Peyer's patch (tissue), 4 donors: ENCODE data around the gene JPH4. TPM values are rescaled to one million over a fixed set of nuclear protein-coding genes. Genes with fewer than 3 reads are reported as not detected.

ENCODE experiments used
- DNase-seq, 3 donors: peaks; one replicate each; pipeline ENCODE4 v3.0.0-alpha.2; 2017 to 2019
- H3K27ac ChIP-seq, 4 donors: fragments of 200-600 bp; sonication (generic); one replicate each; pipeline ENCODE4 v1.5.1; 2016 to 2019
- H3K27me3 ChIP-seq, 2 donors: fragments of 200-600 bp; sonication (generic); one replicate each; pipeline ENCODE4 v1.5.1; 2019
- H3K36me3 ChIP-seq, 3 donors: fragments of 200-600 bp; sonication (generic); one replicate each; pipeline ENCODE4 v1.5.1; 2016 to 2019
- H3K4me1 ChIP-seq, 4 donors: fragments of 200-600 bp; sonication (generic); one replicate each; pipeline ENCODE4 v1.5.1; 2016 to 2019
- H3K4me3 ChIP-seq, 4 donors: fragments of 200-600 bp; sonication (generic); 1 replicate in 3 of 4; 2 replicates in 1 of 4; pipeline ENCODE4 v1.5.1; 2016 to 2019; ENCODE audit warnings: mild to moderate bottlenecking in 1 of 4
- H3K9me3 ChIP-seq, 4 donors: fragments of 200-600 bp; sonication (generic); one replicate each; pipeline ENCODE4 v1.5.1; 2016 to 2019; ENCODE audit warnings: mild to moderate bottlenecking in 1 of 4
- POLR2A ChIP-seq, 2 donors: fragments of 450-650 bp; IDR thresholded peaks; one replicate each; pipeline ENCODE4 v1.5.1; 2017; ENCODE audit warnings: antibody characterized with exemption in 2 of 2, mild to moderate bottlenecking in 2 of 2, moderate library complexity in 2 of 2
- total RNA-seq, 4 donors: library from RNA; depleted of rRNA; stranded (reverse); fragments of >200 nt; gene quantifications; one replicate each; pipeline ENCODE4 v1.1.0, GENCODE V29; 2016
- TF ChIP-seq, protein P1 (sequence below), 6 experiments: fragments of 450-650 bp in 4 of 6; fragments of 200-600 bp in 2 of 6; sonication (generic) in 1 of 6; IDR thresholded peaks; one replicate each; pipeline ENCODE4 v1.5.1; 2017 to 2019; ENCODE audit warnings: antibody characterized with exemption in 6 of 6, mild to moderate bottlenecking in 3 of 6, moderate library complexity in 1 of 6

The JPH4 gene
- total RNA-seq, 4 donors from 2014 or later, result 0.85 to 8.3 (median 1.5) TPM; not detected in 1

GRCh38 chr14:23604675-23605170 lies 26.1 kb upstream of the JPH4 start:
- H3K27me3 ChIP-seq, result no peaks in the 10 kb centered on the region
- TF ChIP-seq POLR2A (IDR thresholded peaks at IDR 0.05), result no peak
- TF ChIP-seq, protein P1, sequence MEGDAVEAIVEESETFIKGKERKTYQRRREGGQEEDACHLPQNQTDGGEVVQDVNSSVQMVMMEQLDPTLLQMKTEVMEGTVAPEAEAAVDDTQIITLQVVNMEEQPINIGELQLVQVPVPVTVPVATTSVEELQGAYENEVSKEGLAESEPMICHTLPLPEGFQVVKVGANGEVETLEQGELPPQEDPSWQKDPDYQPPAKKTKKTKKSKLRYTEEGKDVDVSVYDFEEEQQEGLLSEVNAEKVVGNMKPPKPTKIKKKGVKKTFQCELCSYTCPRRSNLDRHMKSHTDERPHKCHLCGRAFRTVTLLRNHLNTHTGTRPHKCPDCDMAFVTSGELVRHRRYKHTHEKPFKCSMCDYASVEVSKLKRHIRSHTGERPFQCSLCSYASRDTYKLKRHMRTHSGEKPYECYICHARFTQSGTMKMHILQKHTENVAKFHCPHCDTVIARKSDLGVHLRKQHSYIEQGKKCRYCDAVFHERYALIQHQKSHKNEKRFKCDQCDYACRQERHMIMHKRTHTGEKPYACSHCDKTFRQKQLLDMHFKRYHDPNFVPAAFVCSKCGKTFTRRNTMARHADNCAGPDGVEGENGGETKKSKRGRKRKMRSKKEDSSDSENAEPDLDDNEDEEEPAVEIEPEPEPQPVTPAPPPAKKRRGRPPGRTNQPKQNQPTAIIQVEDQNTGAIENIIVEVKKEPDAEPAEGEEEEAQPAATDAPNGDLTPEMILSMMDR (IDR thresholded peaks at IDR 0.05), result no peak
- H3K27ac ChIP-seq, result no peak overlapping the region
- H3K4me1 ChIP-seq, result peaks cover 0 to 3% (median under 1%) of the 10 kb centered on the region in 4 donors
- H3K9me3 ChIP-seq, result no peaks in the 10 kb centered on the region
- H3K4me3 ChIP-seq, result no peak overlapping the region
- H3K36me3 ChIP-seq, result no peaks in the 10 kb centered on the region
- no peak for DNase-seq

GRCh38 chr14:23604148-23604547 lies 25.6 kb upstream of the JPH4 start:
- no peak overlapping the region for H3K27ac ChIP-seq
- H3K36me3 ChIP-seq, result no peaks in the 10 kb centered on the region
- TF ChIP-seq POLR2A (IDR thresholded peaks at IDR 0.05), result no peak
- TF ChIP-seq, protein P1 (IDR thresholded peaks at IDR 0.05), result no peak
- H3K4me1 ChIP-seq, result no peaks in the 10 kb centered on the region
- H3K27me3 ChIP-seq, result no peaks in the 10 kb centered on the region
- H3K4me3 ChIP-seq, result no peak overlapping the region
- H3K9me3 ChIP-seq, result no peaks in the 10 kb centered on the region
- DNase-seq, result no peak

DNA sequence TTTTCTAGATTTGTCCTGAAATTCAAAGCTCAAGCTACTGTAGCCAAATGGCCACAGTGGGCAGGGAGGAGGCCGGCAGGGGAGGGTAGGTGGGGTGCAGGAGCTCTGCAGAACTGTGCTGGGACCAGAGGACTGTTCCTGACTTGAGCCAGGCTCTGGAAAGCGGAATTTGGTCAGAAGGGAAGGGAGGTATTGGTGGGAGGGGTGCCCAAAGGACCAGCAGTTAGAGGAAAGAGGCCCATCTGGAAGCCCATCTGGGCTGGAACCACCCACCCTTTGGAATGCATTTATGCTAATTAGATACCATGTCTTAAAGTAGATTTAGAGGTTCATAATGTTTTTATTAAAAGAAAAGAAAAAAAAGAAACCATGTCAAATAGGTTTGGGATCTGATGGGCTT lies 24.5 kb upstream of the JPH4 start:
- Histone ChIP-seq H3K27me3 (no peaks in the 10 kb centered on the region), H3K9me3 (no peaks in the 10 kb centered on the region), H3K4me3 (no peak overlapping the region), H3K36me3 (no peaks in the 10 kb centered on the region), H3K4me1 (no peaks in the 10 kb centered on the region), H3K27ac (no peak overlapping the region)
- DNase-seq, result no peak
- TF ChIP-seq POLR2A (IDR thresholded peaks at IDR 0.05), result no peak
- TF ChIP-seq, protein P1 (IDR thresholded peaks at IDR 0.05), result no peak

GRCh38 chr14:23602181-23603095 lies 23.8 kb upstream of the JPH4 start:
- H3K27me3 ChIP-seq, result no peaks in the 10 kb centered on the region
- no peak overlapping the region for H3K4me3 ChIP-seq
- TF ChIP-seq POLR2A (IDR thresholded peaks at IDR 0.05), result no peak
- TF ChIP-seq, protein P1 (IDR thresholded peaks at IDR 0.05), result no peak
- DNase-seq, result no peak
- H3K36me3 ChIP-seq, result no peaks in the 10 kb centered on the region
- H3K27ac ChIP-seq, result no peak overlapping the region
- no peaks in the 10 kb centered on the region for H3K4me1 ChIP-seq
- no peaks in the 10 kb centered on the region for H3K9me3 ChIP-seq

DNA sequence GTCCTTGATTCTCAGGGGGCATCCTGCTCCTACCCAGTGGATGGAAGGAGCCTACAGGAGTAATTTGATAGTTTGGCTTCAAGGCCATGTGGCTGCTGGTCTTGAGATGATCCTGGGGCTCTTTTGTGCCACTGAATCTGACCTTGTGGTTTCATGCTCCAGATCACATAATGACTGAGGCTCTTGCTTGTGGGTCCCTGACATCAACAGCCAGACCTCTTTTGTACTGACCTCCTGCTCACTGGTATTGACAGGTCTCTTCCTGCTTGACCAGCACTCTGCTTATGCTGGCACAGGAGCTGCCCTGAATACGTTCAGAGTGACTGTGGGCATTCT lies 23.2 kb upstream of the JPH4 start:
- Histone ChIP-seq H3K9me3 (no peaks in the 10 kb centered on the region), H3K36me3 (no peaks in the 10 kb centered on the region), H3K27ac (no peak overlapping the region), H3K4me1 (no peaks in the 10 kb centered on the region), H3K27me3 (no peaks in the 10 kb centered on the region), H3K4me3 (no peak overlapping the region)
- DNase-seq, result no peak
- TF ChIP-seq, protein P1 (IDR thresholded peaks at IDR 0.05), result no peak
- no peak for TF ChIP-seq POLR2A (IDR thresholded peaks at IDR 0.05)
